Spleen (tissue), 10 donors: ENCODE results near the gene DUSP21. TPM values are rescaled to one million over a fixed set of nuclear protein-coding genes. Genes with fewer than 3 reads are reported as not detected.

Source experiments
- polyA plus RNA-seq, 3 donors: library from polyadenylated mRNA; stranded (reverse); fragments of 200-250 nt; gene quantifications; one replicate each; pipeline ENCODE4 v1.2.1, GENCODE V29; 2013
- total RNA-seq, 7 donors: library from RNA; depleted of rRNA in 3 of 7; stranded (reverse); fragments of >200 nt in 3 of 7; fragmentation: NEBNext Ultra II Directional in 4 of 7; extraction: Animal tissue kit (Norgen Biotek cat#: 25700) in 4 of 7; gene quantifications; one replicate each; pipeline versions ENCODE4 v1.1.0 to v1.2.1, GENCODE V29; 2016 to 2021
- donor health status: healthy with polysubstance abuse.
- donor health status: DM: no; HTN: no; CAD: no; lungs with moderate emphysema.
- donor health status: DM: no; HTN: no; CAD: no.
- donor health status: Bipolar disorder and iron deficiency.
- donor health status: healthy.
- donor health status: DM: no; HTN: no; CAD: no.
- donor health status: DM: yes; HTN: yes; CAD: no.

The DUSP21 gene
- total and polyA plus RNA-seq, 10 donors, result not detected

Other genes starting within 250 kb of the DUSP21 start
- gene KDM6A, start 29.2 kb downstream of the DUSP21 start, total RNA-seq, result 10 to 100 TPM; 32.1 to 68.2 (median 51.2) TPM
- 10 to 100 TPM in 1 of 3 donors, 1 to 10 TPM in 2; 8.0 to 16.0 (median 8.2) TPM for gene KDM6A, start 29.2 kb downstream of the DUSP21 start, polyA plus RNA-seq